GM18499 (cell line): ENCODE data around the gene RETREG1.
A peak's percentile ranks its signal among the peaks of the same experiment; 100 is the strongest.
"Not testable (repeated sequence)": the region's sequence is repeated elsewhere in the genome, so short reads cannot be mapped to it uniquely, and the experiment has no call there.

Experiments used
- ATAC-seq: cut with Tn5 transposase; IDR thresholded peaks from one replicate; pipeline ENCODE4 v1.9.1; 2021; ENCODE audit warnings: moderate number of reproducible peaks; ENCODE audit not compliant: insufficient read depth, unreplicated experiment

The RETREG1 gene, protein sequence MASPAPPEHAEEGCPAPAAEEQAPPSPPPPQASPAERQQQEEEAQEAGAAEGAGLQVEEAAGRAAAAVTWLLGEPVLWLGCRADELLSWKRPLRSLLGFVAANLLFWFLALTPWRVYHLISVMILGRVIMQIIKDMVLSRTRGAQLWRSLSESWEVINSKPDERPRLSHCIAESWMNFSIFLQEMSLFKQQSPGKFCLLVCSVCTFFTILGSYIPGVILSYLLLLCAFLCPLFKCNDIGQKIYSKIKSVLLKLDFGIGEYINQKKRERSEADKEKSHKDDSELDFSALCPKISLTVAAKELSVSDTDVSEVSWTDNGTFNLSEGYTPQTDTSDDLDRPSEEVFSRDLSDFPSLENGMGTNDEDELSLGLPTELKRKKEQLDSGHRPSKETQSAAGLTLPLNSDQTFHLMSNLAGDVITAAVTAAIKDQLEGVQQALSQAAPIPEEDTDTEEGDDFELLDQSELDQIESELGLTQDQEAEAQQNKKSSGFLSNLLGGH

DNA sequence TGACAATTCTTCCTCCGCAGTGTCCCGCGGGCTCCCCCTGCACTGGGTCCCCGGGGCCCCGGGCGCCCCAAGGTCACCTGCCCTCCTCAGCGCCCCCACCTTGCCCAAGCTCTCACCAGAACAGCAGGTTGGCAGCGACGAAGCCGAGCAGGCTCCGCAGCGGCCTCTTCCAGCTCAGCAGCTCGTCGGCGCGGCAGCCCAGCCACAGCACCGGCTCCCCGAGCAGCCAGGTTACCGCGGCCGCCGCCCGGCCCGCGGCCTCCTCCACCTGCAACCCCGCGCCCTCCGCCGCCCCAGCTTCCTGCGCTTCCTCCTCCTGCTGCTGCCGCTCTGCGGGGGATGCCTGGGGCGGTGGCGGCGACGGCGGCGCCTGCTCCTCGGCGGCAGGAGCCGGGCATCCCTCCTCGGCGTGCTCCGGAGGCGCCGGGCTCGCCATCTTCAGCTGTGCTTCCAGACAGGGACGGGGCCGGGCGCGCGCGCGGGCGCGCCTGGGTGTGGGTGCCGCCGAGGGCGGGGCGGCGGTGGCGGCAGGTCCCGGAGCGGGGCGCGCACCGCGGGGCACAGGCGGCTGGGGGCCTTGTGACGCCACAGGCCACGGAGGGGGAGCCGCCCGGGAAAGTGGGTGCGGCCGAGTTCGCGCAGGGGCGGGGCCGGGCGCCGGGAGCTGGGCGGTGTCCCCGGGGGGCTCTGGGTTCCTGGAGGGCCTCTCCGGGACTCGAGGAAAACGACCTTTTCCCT, at the start of gene RETREG1:
TSS of gene RETREG1 (minus strand) at position 462 of the 738 bp plus-strand sequence. CDS start at position 436, 26 bp downstream.
- ATAC-seq: no peak

DNA sequence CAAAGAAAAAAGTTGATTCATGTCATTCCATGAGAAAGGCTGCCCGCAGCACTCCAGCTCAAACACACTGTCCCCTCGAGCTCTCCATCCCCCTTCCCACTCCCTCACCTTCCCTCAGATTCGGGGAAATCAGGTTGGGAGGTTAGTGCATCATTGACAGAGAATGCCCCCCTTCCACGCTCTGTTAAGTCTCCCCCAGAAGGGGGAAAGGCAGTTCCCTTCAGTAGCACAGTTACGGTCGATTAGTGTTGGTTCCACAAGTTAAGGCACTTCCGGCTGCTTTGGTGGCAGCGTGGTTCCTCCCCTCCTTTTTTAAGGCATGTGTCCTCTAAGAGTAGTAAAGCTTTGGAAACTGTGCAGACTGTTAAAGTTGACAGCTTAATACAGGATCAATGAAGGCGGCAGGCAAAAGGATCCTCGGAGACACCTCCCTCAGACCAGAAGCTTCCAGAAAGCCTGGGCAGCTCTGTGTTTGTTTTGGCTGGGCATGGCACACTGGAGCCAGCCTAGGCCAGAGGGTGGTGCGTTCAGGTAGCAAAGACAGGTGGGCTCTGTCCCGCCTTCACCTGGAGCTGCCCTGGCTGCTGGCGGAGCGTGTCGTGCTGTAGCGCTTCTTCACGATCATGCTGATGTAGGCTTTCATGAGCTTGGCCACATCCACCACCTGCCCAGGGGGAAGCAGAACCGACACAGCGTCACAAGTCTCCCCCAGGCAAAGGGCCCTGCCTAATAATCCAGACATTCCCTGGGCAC, 49.5 kb upstream of the RETREG1 start:
- no peak for ATAC-seq

DNA sequence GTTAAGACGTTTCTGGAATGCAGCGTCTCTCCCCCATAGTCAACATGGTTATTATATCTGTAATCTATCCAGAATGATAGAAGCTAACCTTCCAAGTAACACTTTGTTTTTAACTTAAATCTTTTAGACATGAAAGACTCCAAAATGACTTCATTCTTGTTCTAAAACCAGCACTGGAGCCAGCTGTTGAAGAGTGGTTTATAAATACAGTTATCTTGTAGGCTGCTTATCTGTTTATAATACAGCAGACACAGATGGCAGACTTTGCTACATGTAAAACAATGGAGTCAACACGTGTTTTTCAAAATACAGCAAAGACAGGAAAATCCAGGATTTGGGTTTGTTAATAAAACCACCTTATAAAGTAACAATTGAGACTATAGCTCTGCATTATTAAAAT, 48.8 kb upstream of the RETREG1 start:
- ATAC-seq: no peak

DNA sequence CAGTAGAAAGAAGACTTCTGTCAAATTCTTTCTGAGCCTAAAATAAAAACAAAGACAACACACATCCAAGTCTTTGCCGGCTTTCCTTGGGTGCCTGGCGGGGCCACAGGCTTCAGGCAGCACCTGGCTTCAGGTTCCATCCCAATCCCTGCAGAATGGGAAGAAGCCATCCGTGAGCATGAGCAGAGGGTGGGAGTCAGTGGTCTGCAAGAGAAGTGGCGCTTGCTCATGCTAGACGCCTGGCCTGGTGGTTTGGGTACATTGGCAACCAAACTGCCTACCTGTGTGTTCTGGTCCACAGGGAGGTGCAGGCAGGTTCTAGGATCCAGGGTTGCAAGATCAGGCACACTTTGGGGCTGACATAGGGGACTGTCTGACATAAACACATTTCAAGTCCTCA, 47.6 kb upstream of the RETREG1 start:
- ATAC-seq: no peak

DNA sequence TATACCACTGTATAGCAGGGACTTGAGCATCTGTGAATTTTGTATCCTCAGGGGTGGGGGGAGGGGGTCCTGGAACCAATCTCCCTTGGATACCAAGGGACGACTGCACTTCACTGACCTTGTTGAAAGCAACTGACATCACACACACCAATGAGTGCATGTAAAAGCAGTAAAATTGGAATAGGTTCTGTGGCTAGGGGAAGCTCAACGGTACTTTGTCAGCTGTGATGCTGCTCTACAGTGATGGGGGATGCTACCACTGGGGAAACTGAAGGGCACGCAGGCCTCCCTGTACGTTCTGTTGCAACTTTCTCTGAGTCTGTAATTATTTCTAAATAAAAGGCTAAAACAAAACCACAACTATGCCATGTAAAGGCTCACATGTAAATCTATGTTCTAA, 47.0 kb upstream of the RETREG1 start:
- no peak for ATAC-seq

DNA sequence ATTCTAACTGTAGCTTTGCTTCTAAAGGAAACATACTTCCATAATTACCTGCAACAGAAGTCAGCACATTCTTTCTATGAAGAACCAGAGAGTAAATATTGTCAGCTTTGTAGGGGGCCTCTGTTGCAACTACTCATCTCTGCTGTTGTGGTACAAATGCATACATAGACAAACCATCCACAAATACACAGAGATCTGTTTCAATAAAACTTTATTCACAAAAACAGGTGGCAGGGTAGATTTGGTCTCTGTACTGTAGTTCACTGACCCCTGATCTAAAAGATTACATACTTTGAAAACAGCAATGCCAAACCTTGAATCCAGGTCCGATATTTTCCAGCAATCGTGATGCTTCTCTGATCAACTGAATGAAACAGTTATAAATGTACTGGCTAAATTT, 44.9 kb upstream of the RETREG1 start:
- ATAC-seq: no peak

DNA sequence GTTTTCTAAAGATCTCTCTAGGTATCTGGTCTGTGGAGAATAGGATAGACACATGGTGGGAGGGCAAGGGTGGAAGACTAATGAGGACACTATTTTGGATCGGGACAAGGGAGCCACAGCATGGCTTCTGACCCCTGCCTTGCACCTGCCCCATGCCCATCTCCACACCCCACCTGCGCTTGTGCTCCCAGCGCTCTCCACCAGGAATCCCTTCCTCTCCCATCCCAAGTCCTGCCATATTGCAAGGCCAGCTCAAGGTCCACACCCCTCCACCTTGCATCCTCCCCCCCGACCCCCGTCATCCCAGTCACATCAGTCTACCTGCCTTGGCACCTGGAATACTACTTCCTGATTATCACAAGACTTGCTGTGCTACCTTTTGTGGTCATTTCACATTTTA, 44.2 kb upstream of the RETREG1 start:
- no peak for ATAC-seq

DNA sequence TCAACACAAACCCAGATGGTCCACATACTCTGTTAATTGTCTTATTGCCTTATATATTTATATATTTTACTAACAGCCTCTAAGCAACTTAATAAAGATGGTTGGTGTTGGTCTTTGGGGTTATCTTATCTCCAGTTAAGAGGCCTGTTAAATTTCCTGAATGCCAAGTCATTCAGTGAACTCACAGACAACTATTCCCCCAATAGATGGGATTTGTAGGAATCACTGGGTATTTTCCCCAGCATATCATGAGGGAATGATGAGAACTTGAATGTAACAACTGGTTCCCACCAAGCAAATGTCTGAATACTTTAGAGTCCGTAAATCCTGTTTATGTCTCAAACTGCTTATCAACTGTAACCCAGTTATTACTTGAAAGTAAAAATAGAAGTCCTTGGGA, 42.7 kb upstream of the RETREG1 start:
- no peak for ATAC-seq

DNA sequence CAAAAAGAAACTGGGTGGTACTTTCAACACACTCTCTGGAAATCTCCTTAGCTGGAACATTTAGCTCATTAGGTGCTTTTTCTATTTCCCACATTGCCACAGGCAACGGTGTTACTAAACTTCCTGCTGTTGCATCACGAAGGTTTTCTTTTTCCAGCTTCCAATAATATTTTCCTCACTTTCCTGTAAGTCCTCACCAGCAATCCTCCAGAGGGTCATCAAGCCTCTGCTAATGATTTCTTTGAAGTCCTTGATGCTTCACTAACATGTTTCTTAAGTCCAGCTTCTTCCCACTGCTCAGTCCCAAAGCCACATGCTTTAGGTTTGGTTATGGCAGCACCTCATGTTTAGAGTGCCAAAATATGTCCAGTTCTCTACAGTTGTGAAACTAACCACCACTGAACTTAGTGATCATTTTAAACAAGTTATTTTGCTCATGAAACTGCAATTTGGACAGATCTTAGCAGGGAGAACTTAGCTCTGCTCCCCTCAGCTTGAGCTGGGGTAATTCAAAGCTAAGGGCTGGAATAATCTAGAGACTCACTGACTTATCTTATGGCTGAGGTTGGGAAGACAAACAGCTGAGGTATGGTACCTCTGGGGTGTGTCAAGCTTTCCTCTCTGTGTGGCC, 39.9 kb upstream of the RETREG1 start:
- no peak for ATAC-seq

DNA sequence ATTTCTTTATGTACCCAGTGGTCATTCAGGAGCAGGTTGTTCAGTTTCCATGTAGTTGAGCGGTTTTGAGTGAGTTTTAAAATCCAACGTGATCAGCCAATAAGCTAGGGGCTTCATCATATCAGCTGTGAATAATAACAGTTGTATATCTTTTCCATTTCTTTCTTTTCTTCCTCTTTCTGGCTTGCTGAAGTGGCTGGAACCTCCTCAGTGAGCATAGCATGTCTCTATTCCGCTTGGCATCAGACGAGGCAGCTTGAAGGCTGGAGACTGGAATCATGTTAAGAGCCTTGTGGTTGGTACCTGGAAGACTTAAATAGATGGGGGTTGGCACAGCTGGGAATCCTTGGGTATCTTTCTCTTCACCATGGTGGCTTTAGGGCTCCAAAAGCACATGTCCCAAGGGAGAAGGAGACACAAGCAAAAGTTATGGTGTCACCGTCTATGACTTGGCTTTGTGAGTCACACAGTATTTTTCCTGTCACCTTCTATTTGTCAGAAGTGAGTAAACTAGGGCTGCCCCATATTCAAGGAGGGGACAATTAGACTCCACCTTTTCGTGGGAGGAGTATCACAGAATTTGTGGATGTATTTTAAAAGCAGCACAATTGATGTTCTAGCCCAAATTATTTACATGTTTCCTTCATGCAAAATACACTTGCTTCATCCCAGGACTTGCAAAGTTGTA, 38.0 kb upstream of the RETREG1 start:
- ATAC-seq: no peak

DNA sequence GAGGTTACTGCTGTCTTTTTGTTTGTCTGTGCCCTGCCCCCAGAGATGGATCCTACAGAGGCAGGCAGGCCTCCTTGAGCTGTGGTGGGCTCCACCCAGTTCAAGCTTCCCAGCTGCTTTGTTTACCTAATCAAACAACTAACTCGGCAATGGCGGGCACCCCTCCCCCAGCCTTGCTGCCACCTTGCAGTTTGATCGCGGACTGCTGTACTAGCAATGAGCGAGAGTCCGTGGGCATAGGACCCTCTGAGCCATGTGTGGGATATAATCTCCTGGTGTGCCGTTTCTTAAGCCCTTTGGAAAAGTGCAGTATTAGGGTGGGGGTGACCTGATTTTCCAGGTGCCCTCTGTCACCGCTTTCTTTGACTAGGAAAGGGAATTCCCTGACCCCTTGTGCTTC, 31.9 kb upstream of the RETREG1 start:
- not testable (repeated sequence) for ATAC-seq

DNA sequence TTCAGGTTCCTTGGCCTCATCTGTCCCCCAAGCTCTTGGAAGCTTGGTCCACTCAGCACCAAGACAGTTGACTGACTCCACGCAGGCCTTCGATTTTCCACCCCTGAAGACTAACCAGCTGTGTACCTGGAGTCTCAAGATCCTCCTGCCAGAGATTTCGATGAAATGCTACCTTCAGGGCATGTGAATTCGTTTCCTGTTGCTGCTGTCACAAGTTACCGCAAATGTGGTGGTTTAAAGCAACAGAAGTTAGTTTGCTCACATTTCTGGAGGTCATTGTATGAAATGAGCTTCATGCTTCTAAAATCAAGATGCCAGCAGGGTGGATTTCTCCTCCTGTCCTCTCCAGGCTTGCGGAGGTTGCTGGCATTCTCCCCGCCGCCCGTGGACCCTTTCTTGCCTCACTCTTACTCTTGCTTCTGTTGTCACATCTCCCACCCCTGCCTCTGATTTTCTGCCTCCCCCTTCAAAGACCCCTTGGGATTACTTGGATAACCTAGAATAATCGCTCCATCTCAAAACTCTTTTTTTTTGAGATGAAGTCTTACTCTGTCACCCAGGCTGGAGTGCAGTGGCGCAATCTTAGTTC, 27.6 kb upstream of the RETREG1 start:
- ATAC-seq: no peak

DNA sequence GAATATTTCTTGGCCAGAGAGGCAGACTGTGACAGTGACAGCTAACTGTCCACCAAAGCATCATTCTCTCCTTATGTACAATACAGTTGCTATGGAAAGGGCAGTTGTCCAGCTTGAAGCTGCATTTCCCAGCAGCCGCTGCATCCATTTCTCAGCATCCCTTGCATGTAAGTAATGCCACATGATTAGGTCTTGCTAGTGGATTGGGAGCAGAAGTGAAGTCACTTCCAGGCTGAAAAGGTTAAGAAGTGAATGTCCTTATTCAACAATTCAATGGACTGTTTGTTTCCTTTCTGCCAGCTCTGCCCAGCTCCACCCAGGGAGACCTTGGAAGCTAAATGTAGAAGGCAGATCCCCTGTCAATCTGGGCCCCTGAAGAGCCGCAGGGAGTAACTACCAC, 26.1 kb upstream of the RETREG1 start:
- ATAC-seq: no peak

DNA sequence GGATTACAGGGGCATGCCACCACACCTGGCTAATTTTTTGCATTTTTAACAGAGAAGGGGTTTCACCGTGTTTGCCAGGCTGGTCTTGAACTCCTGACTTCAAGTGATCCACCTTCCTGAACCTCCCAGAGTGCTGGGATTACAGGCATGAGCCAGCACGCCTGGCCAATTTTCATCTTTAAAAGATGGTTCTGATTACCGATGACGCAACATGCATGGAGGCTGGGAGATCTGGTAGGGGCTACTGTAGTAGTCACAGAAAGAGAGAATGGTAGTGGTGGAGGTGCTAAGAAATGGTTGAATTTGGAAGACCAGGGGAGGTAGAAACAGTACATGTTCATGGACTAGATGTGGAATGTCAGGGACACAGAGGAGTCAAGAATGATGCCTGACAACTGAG, 22.4 kb upstream of the RETREG1 start:
- ATAC-seq: no peak

DNA sequence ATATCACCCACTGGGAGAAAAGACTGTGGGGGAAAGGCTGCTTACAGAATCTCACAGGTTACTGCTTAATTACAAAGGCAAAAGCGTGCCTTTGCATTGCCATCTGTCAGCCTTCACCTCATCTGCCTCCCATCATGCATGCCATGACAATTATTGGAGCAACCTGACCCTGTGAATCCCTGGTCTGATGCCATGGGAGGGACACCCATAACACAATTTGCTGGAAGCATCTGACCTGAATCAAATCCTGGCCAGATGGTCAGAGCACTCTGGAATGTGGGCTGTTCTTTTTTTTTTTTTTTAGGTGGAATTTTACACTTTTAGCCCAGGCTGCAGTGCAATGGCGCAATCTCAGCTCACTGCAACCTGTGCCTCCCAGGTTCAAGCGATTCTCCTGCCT, 11.6 kb upstream of the RETREG1 start:
- ATAC-seq: no peak

DNA sequence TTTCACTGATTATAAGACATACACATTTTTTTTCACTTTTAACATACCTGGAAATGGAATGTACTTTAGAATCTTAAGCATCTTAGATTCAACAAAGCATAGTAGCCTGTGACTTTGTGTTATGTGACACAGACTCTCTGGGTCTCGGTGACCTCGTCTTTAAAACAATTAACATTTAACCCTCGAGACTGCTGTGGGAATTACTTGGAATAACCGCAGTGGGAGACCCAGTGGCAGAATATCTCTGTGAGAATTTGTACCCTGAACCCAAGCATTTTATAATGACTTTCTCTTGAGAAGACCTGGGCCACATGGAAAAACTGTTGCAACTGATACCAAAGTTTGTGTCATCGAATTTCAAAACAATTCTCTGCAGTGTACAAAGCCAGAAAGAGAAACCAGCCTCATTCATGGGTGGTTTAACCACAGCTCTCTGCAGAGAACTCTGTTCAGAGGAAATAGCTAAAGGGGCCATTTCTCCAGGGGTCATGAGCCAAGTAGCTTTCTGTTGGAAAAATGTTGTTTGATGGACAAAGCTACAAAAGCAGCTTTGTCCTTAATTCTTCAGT, 10.0 kb upstream of the RETREG1 start:
- peak; percentile 70 for ATAC-seq

DNA sequence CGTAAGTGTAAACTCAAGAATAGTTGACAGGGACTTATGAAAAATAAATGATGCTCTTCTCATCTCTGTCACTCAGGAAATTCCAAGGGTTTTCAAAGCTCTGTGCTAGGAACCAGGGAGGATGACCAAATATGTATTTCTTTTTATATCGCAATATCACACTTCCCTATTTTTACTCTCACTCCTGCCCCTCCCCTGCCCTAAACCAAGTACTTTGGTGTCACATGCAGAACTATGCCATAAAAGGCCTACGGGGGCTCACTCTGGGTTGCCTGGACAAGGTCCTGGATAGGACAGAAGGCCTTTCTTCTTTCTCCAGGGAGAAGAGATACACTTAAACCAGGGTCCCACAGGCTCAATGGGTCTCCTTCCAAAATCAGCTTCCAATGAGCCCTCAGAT, 8.3 kb upstream of the RETREG1 start:
- ATAC-seq: no peak

DNA sequence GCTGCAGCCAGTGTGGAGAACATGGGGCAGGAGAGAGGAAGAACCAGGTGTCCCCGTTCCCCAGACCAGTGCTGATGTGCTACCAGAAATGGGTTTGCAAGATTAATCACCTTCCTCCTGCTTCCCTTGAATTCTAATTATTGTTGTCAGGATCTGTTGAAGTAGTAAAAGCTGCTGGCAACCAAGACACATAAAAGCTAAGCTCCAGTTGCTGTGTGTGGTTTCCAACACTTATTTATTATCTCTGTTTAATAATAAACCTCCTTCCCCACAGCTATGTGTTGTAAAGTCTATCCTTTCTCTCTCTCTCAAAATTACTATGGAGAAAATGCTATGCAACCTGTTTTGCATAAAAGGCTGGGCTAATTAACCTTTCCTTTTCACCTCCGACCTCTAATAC, 2.3 kb upstream of the RETREG1 start:
- ATAC-seq: no peak
